Measurements from ENCODE around the gene VAV2.

- no peak for TF ChIP-seq REST (IDR thresholded peaks at IDR 0.05; ENCODE audit: borderline replicate concordance)
- TF ChIP-seq REST (CRISPR knock-in tag; IDR thresholded peaks at IDR 0.05; ENCODE audit: low read depth): no peak
- TF ChIP-seq CBFB (CRISPR knock-in tag; IDR thresholded peaks at IDR 0.05): no peak
- no peak for TF ChIP-seq E2F5 (CRISPR knock-in tag; IDR thresholded peaks at IDR 0.05)
- TF ChIP-seq ZC3H8 (IDR thresholded peaks at IDR 0.05): no peak
- no peak for TF ChIP-seq EZH2 (IDR thresholded peaks at IDR 0.05; ENCODE audit: borderline replicate concordance, low read depth, low read length)
- TF ChIP-seq ZNF398 (CRISPR knock-in tag; IDR thresholded peaks at IDR 0.05): no peak
These were observed 9.0 kb downstream of the VAV2 start for GRCh38 chr9:133982971-133983720.

Measured in K562 (cell line).